K562 (cell line): ENCODE data around the gene PTPN9. TPM values are rescaled to one million over a fixed set of nuclear protein-coding genes. Genes with fewer than 3 reads are reported as not detected.
"Not testable (repeated sequence)": the region's sequence is repeated elsewhere in the genome, so short reads cannot be mapped to it uniquely, and the experiment has no call there.

Source experiments
- ATAC-seq: fragments of 200-7000 bp; cut with Tn5 transposase; 3 replicates; pipeline ENCODE4 v1.9.1; 2020; ENCODE audit warnings: moderate library complexity
- BruUV-seq: library from RNA; stranded (reverse); fragments of 400-500 nt; replicated peaks from 2 replicates; lab custom pipeline; 2021; lab: Mats Ljungman, UMichigan
- CTCF ChIA-PET: fragments of 300-600 bp; formaldehyde crosslinking; extraction: SDS; loops from one replicate; lab custom pipeline; 2021; ENCODE audit warnings: low intra/inter-chr PET ratio; lab: Yijun Ruan, JAX
- POLR2A ChIA-PET: fragments of 300-600, 350-650 bp; sonication (Branson Sonifier 250); formaldehyde crosslinking; extraction: SDS; loops from one replicate; lab custom pipeline; 2021; ENCODE audit warnings: antibody characterized with exemption, inconsistent platforms; lab: Yijun Ruan, JAX
- DNase-seq, 4 experiments: peaks; one replicate each; pipeline versions ENCODE4 v3.0.0 to v3.0.0-alpha.2; 2011 to 2018; ENCODE audit warnings: low spot score in 3 of 4, mixed read lengths in 3 of 4; ENCODE audit errors: extremely low read depth in 1 of 4
- FAIRE-seq: peaks from 2 replicates; lab custom pipeline; 2011; peaks lifted over from hg19 to GRCh38; lab: Jason Lieb, UNC
- H2AFZ ChIP-seq: 2 replicates; pipeline ENCODE4 v1.6.0; 2011; ENCODE audit warnings: low read depth, low read length, control low read depth, inconsistent platforms
- H3K27ac ChIP-seq: fragments of 200-600 bp; 3 replicates; pipeline ENCODE4 v1.8.0; 2011; ENCODE audit warnings: low read depth, mild to moderate bottlenecking, control low read depth, inconsistent platforms, low read length, moderate library complexity, mixed read lengths; ENCODE audit errors: extremely low read depth
- H3K27me3 ChIP-seq, 2 experiments: fragments of 300-600 bp in 1 of 2; 2 replicates in 1 of 2; 3 replicates in 1 of 2; pipeline versions ENCODE4 v1.6.0 to v1.8.0; 2011; ENCODE audit warnings: inconsistent platforms in 2 of 2, low read length in 2 of 2, mild to moderate bottlenecking in 1 of 2, mixed read lengths in 1 of 2, moderate library complexity in 1 of 2; ENCODE audit not compliant: control insufficient read depth in 2 of 2, insufficient read depth in 2 of 2
- H3K36me3 ChIP-seq: fragments of 300-600 bp; 3 replicates; pipeline ENCODE4 v1.8.0; 2011; ENCODE audit warnings: mild to moderate bottlenecking, low read length, inconsistent platforms; ENCODE audit not compliant: control insufficient read depth, insufficient read depth
- H3K4me1 ChIP-seq, 2 experiments: fragments of 200-600 bp in 1 of 2; replicated peaks in 1 of 2; 2 replicates in 1 of 2; 3 replicates in 1 of 2; pipeline versions ENCODE4 v1.5.1 to v1.8.0; 2011; ENCODE audit warnings: inconsistent platforms in 2 of 2, low read length in 2 of 2, mild to moderate bottlenecking in 1 of 2, mixed read lengths in 1 of 2, moderate library complexity in 1 of 2; ENCODE audit not compliant: control insufficient read depth in 2 of 2, insufficient read depth in 2 of 2
- H3K4me2 ChIP-seq: 2 replicates; pipeline ENCODE4 v1.6.1; 2011; ENCODE audit warnings: low read length, control low read depth, inconsistent platforms, mixed read lengths; ENCODE audit not compliant: insufficient read depth
- H3K4me3 ChIP-seq: fragments of 200-600 bp; sonication (generic), shearing (Covaris generic); 2 replicates; pipeline ENCODE4 v1.5.1; 2016; ENCODE audit warnings: control low read depth, inconsistent platforms
- H3K79me2 ChIP-seq: fragments of 200-600 bp; 3 replicates; pipeline ENCODE4 v1.8.0; 2011; ENCODE audit warnings: low read length, inconsistent platforms; ENCODE audit not compliant: control insufficient read depth, insufficient read depth
- H3K9ac ChIP-seq, 2 experiments: 2 replicates each; pipeline versions ENCODE4 v1.6.0 to v1.6.1; 2011; ENCODE audit warnings: low read depth in 2 of 2, low read length in 2 of 2, control low read depth in 1 of 2, inconsistent platforms in 1 of 2, mild to moderate bottlenecking in 1 of 2, mixed read lengths in 1 of 2; ENCODE audit not compliant: insufficient read depth in 1 of 2
- H3K9me1 ChIP-seq: one replicate; pipeline ENCODE4 v1.6.0; 2011; ENCODE audit warnings: inconsistent platforms, mild to moderate bottlenecking, low read length, moderate library complexity; ENCODE audit not compliant: control insufficient read depth, insufficient read depth
- H3K9me3 ChIP-seq: replicated peaks from 2 replicates; pipeline ENCODE4 v1.5.1; 2011; ENCODE audit warnings: low read depth, low read length, inconsistent platforms; ENCODE audit not compliant: control insufficient read depth, insufficient read depth
- H4K20me1 ChIP-seq: replicated peaks from 2 replicates; pipeline ENCODE4 v1.6.1; 2011; ENCODE audit warnings: low read length, inconsistent platforms, mixed read lengths; ENCODE audit not compliant: control insufficient read depth, insufficient read depth
- BCOR ChIP-seq: fragments of 450-650 bp; IDR thresholded peaks from 2 replicates; pipeline ENCODE4 v1.6.1; 2016
- FOXJ2 ChIP-seq: fragments of 200-800 bp; sonication (Bioruptor generic); IDR thresholded peaks from 2 replicates; pipeline ENCODE4 v1.6.1; 2016; ENCODE audit warnings: missing genetic modification characterization, missing compliant biosample characterization
- GABPB1 ChIP-seq: sonication (generic); formaldehyde crosslinking; IDR thresholded peaks from 2 replicates; pipeline ENCODE4 v1.8.0; 2022; ENCODE audit warnings: mild to moderate bottlenecking, missing genetic modification reagents
- NFE2L1 ChIP-seq: fragments of 450-650 bp; IDR thresholded peaks from 2 replicates; pipeline ENCODE4 v1.6.1; 2016; ENCODE audit warnings: missing genetic modification characterization, low read depth, mild to moderate bottlenecking, missing compliant biosample characterization, moderate library complexity, borderline replicate concordance
- RAD51 ChIP-seq: fragments of 450-650 bp; IDR thresholded peaks from 2 replicates; pipeline ENCODE4 v1.7.1; 2016; ENCODE audit warnings: low read depth, mild to moderate bottlenecking, borderline replicate concordance
- TAF1 ChIP-seq: IDR thresholded peaks from 2 replicates; pipeline ENCODE4 v1.6.1; 2011; ENCODE audit warnings: mild to moderate bottlenecking, low read length, moderate library complexity; ENCODE audit not compliant: insufficient read depth, control insufficient read depth, severe bottlenecking; ENCODE audit errors: extremely low read depth
- ZNF175 ChIP-seq: fragments of 200-800 bp; sonication (Bioruptor generic); IDR thresholded peaks from 2 replicates; pipeline ENCODE4 v1.6.1; 2016; ENCODE audit warnings: low read depth, mild to moderate bottlenecking, missing genetic modification characterization, missing compliant biosample characterization
- WGBS: fragments of 100-300 bp; shearing (Covaris generic); methylation state at CpG from one replicate; pipeline ENCODE4 v1.1.6; 2016; ENCODE audit warnings: low coverage, mixed read lengths; ENCODE audit not compliant: insufficient coverage; ENCODE audit errors: missing lambda C conversion rate; 5-methylcytosine and 5-hydroxymethylcytosine counted together
- in situ Hi-C: fragments of 300-500 bp; cut with MboI; formaldehyde crosslinking; loops from 4 replicates; pipeline ENCODE4 v1.15.0; 2018; ENCODE audit warnings: inconsistent platforms, mixed read lengths
- intact Hi-C: fragments of 100-400 bp; cut with micrococcal nuclease; formaldehyde crosslinking; loops from 2 replicates; pipeline ENCODE4 v1.14.2; 2022
- polyA plus RNA-seq, 8 experiments: library from polyadenylated mRNA; depleted of rRNA in 4 of 8; stranded (reverse) in 5 of 8; unstranded in 3 of 8; fragments of >200 nt; fragmentation: Nextera tagmentation in 2 of 8; fragmentation: Illumina TruSeq in 1 of 8; extraction: Ambion mirVana in 2 of 8; extraction: Trizol in 1 of 8; gene quantifications; 2 replicates each; pipeline versions ENCODE4 v1.2.1 to v1.2.3, GENCODE V29; 2011 to 2014; ENCODE audit warnings: inconsistent platforms in 1 of 8, missing spikeins in 1 of 8
- total RNA-seq, 7 experiments: library from RNA; depleted of rRNA in 6 of 7; stranded (reverse); fragments of >200 nt in 6 of 7; fragmentation: Illumina TruSeq in 2 of 7; extraction: Trizol in 2 of 7; gene quantifications; 2 replicates each; pipeline versions ENCODE4 v1.2.1 to v1.2.3, GENCODE V29; 2011 to 2021; ENCODE audit warnings: low replicate concordance in 1 of 7

Gene PTPN9
- total and polyA plus RNA-seq, 9 of the 15 experiments (the other 6 are each of a cell fraction or from before 2014, with no cell fraction given) = 5.0 to 24.0 (median 14.2) TPM

GRCh38 chr15:75544359-75544758, 34.8 kb downstream of the PTPN9 start:
- peaks cover 8 to 22% of the 10 kb centered on the region in 2 experiments; a peak in 3 of 5 replicates for H3K4me1 ChIP-seq
- H3K36me3 ChIP-seq = no peaks in the 10 kb centered on the region
- BruUV-seq = no TSS peak
- CTCF ChIA-PET = no interaction called here
- TF ChIP-seq ZNF175 (CRISPR knock-in tag) (no peak), RAD51 (no peak), TAF1 (no peak), NFE2L1 (tag) (no peak), GABPB1 (CRISPR knock-in tag) (no peak), BCOR (no peak), FOXJ2 (no peak)
- no peak for FAIRE-seq
- H3K9ac ChIP-seq = no peak overlapping the region; a peak in 1 of 4 replicates
- ATAC-seq = peak; percentile 51
- no peaks in the 10 kb centered on the region for H4K20me1 ChIP-seq
- H3K9me3 ChIP-seq = no peaks in the 10 kb centered on the region
- WGBS = 27% methylated on average over 2 of the region's 2 CpGs
- in situ Hi-C loops (no loop called here), intact Hi-C loops (no loop called here)
- no peak overlapping the region for H3K4me2 ChIP-seq
- H2AFZ ChIP-seq = no peak overlapping the region
- no peaks in the 10 kb centered on the region for H3K9me1 ChIP-seq
- H3K27me3 ChIP-seq = no peaks in the 10 kb centered on the region
- H3K4me3 ChIP-seq = no peak overlapping the region
- peaks cover 5% of the 10 kb centered on the region for H3K79me2 ChIP-seq
- POLR2A ChIA-PET = interaction anchor here (0.9 to 3.1 kb wide), 3 partner anchors 9 to 17 kb away, joined by 3 to 15 read pairs (median 12); no protein-coding TSS in a partner anchor
- no peak overlapping the region; the same call in 2 of the 3 replicates for H3K27ac ChIP-seq
- DNase-seq = no peak

- H3K9me3 ChIP-seq, H3K27me3 ChIP-seq, DNase-seq, H3K4me3 ChIP-seq, FAIRE-seq, H4K20me1 ChIP-seq, intact Hi-C loops, H3K79me2 ChIP-seq, CTCF ChIA-PET, BruUV-seq, H3K9me1 ChIP-seq, in situ Hi-C loops, ATAC-seq, H3K36me3 ChIP-seq, H3K4me2 ChIP-seq, H3K9ac ChIP-seq, H2AFZ ChIP-seq: not testable (repeated sequence)
- 0 out of 3 replicates have a peak overlapping the region, but pooled peaks have one; percentile 4 for H3K27ac ChIP-seq
- POLR2A ChIA-PET = interaction anchor here (0.8 to 3.1 kb wide), 6 partner anchors 10 to 35 kb away, joined by 3 to 15 read pairs (median 6); no protein-coding TSS in a partner anchor
- WGBS = 53% methylated on average over 3 of the region's 6 CpGs
- peaks cover 8 to 22% of the 10 kb centered on the region in 2 experiments; a peak in 3 of 5 replicates for H3K4me1 ChIP-seq
These were observed 36.1 kb downstream of the PTPN9 start for GRCh38 chr15:75542949-75543545.
